ENCODE data around the gene GON4L.
"Not testable (repeated sequence)": the region's sequence is repeated elsewhere in the genome, so short reads cannot be mapped to it uniquely, and the experiment has no call there.

- TF ChIP-seq, protein P1, sequence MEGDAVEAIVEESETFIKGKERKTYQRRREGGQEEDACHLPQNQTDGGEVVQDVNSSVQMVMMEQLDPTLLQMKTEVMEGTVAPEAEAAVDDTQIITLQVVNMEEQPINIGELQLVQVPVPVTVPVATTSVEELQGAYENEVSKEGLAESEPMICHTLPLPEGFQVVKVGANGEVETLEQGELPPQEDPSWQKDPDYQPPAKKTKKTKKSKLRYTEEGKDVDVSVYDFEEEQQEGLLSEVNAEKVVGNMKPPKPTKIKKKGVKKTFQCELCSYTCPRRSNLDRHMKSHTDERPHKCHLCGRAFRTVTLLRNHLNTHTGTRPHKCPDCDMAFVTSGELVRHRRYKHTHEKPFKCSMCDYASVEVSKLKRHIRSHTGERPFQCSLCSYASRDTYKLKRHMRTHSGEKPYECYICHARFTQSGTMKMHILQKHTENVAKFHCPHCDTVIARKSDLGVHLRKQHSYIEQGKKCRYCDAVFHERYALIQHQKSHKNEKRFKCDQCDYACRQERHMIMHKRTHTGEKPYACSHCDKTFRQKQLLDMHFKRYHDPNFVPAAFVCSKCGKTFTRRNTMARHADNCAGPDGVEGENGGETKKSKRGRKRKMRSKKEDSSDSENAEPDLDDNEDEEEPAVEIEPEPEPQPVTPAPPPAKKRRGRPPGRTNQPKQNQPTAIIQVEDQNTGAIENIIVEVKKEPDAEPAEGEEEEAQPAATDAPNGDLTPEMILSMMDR (IDR thresholded peaks at IDR 0.05) = not testable (repeated sequence)
- TF ChIP-seq POLR2A (IDR thresholded peaks at IDR 0.05; ENCODE audit: low read length) = not testable (repeated sequence)
Measured at GRCh38 chr1:155759017-155759416, 98.0 kb downstream of the GON4L start.

All from A549 (cell line).